K562 (cell line): Measurements from ENCODE around the gene SH3GL3. TPM values are rescaled to one million over a fixed set of nuclear protein-coding genes. Genes with fewer than 3 reads are reported as not detected.

ENCODE experiments used
- ATAC-seq: fragments of 200-7000 bp; cut with Tn5 transposase; 3 replicates; pipeline ENCODE4 v1.9.1; 2020; ENCODE audit warnings: moderate library complexity
- BruUV-seq: library from RNA; stranded (reverse); fragments of 400-500 nt; replicated peaks from 2 replicates; lab custom pipeline; 2021; lab: Mats Ljungman, UMichigan
- CTCF ChIA-PET: fragments of 300-600 bp; formaldehyde crosslinking; extraction: SDS; loops from one replicate; lab custom pipeline; 2021; ENCODE audit warnings: low intra/inter-chr PET ratio; lab: Yijun Ruan, JAX
- POLR2A ChIA-PET: fragments of 300-600, 350-650 bp; sonication (Branson Sonifier 250); formaldehyde crosslinking; extraction: SDS; loops from one replicate; lab custom pipeline; 2021; ENCODE audit warnings: antibody characterized with exemption, inconsistent platforms; lab: Yijun Ruan, JAX
- DNase-seq, 4 experiments: peaks; one replicate each; pipeline versions ENCODE4 v3.0.0 to v3.0.0-alpha.2; 2011 to 2018; ENCODE audit warnings: low spot score in 3 of 4, mixed read lengths in 3 of 4; ENCODE audit errors: extremely low read depth in 1 of 4
- FAIRE-seq: peaks from 2 replicates; lab custom pipeline; 2011; peaks lifted over from hg19 to GRCh38; lab: Jason Lieb, UNC
- H2AFZ ChIP-seq: 2 replicates; pipeline ENCODE4 v1.6.0; 2011; ENCODE audit warnings: low read depth, low read length, control low read depth, inconsistent platforms
- H3K27ac ChIP-seq: fragments of 200-600 bp; 3 replicates; pipeline ENCODE4 v1.8.0; 2011; ENCODE audit warnings: low read depth, mild to moderate bottlenecking, control low read depth, inconsistent platforms, low read length, moderate library complexity, mixed read lengths; ENCODE audit errors: extremely low read depth
- H3K27me3 ChIP-seq, 2 experiments: fragments of 300-600 bp in 1 of 2; 2 replicates in 1 of 2; 3 replicates in 1 of 2; pipeline versions ENCODE4 v1.6.0 to v1.8.0; 2011; ENCODE audit warnings: inconsistent platforms in 2 of 2, low read length in 2 of 2, mild to moderate bottlenecking in 1 of 2, mixed read lengths in 1 of 2, moderate library complexity in 1 of 2; ENCODE audit not compliant: control insufficient read depth in 2 of 2, insufficient read depth in 2 of 2
- H3K36me3 ChIP-seq: fragments of 300-600 bp; 3 replicates; pipeline ENCODE4 v1.8.0; 2011; ENCODE audit warnings: mild to moderate bottlenecking, low read length, inconsistent platforms; ENCODE audit not compliant: control insufficient read depth, insufficient read depth
- H3K4me1 ChIP-seq, 2 experiments: fragments of 200-600 bp in 1 of 2; replicated peaks in 1 of 2; 2 replicates in 1 of 2; 3 replicates in 1 of 2; pipeline versions ENCODE4 v1.5.1 to v1.8.0; 2011; ENCODE audit warnings: inconsistent platforms in 2 of 2, low read length in 2 of 2, mild to moderate bottlenecking in 1 of 2, mixed read lengths in 1 of 2, moderate library complexity in 1 of 2; ENCODE audit not compliant: control insufficient read depth in 2 of 2, insufficient read depth in 2 of 2
- H3K4me2 ChIP-seq: 2 replicates; pipeline ENCODE4 v1.6.1; 2011; ENCODE audit warnings: low read length, control low read depth, inconsistent platforms, mixed read lengths; ENCODE audit not compliant: insufficient read depth
- H3K4me3 ChIP-seq: fragments of 200-600 bp; sonication (generic), shearing (Covaris generic); 2 replicates; pipeline ENCODE4 v1.5.1; 2016; ENCODE audit warnings: control low read depth, inconsistent platforms
- H3K79me2 ChIP-seq: fragments of 200-600 bp; 3 replicates; pipeline ENCODE4 v1.8.0; 2011; ENCODE audit warnings: low read length, inconsistent platforms; ENCODE audit not compliant: control insufficient read depth, insufficient read depth
- H3K9ac ChIP-seq, 2 experiments: 2 replicates each; pipeline versions ENCODE4 v1.6.0 to v1.6.1; 2011; ENCODE audit warnings: low read depth in 2 of 2, low read length in 2 of 2, control low read depth in 1 of 2, inconsistent platforms in 1 of 2, mild to moderate bottlenecking in 1 of 2, mixed read lengths in 1 of 2; ENCODE audit not compliant: insufficient read depth in 1 of 2
- H3K9me1 ChIP-seq: one replicate; pipeline ENCODE4 v1.6.0; 2011; ENCODE audit warnings: inconsistent platforms, mild to moderate bottlenecking, low read length, moderate library complexity; ENCODE audit not compliant: control insufficient read depth, insufficient read depth
- H3K9me3 ChIP-seq: replicated peaks from 2 replicates; pipeline ENCODE4 v1.5.1; 2011; ENCODE audit warnings: low read depth, low read length, inconsistent platforms; ENCODE audit not compliant: control insufficient read depth, insufficient read depth
- H4K20me1 ChIP-seq: replicated peaks from 2 replicates; pipeline ENCODE4 v1.6.1; 2011; ENCODE audit warnings: low read length, inconsistent platforms, mixed read lengths; ENCODE audit not compliant: control insufficient read depth, insufficient read depth
- CC2D1A ChIP-seq: fragments of 450-650 bp; IDR thresholded peaks from 2 replicates; pipeline ENCODE4 v1.6.1; 2017; ENCODE audit warnings: mild to moderate bottlenecking
- CHD4 ChIP-seq: fragments of 200-600 bp; sonication (generic); IDR thresholded peaks from 3 replicates; pipeline ENCODE4 v1.6.1; 2012; ENCODE audit warnings: low read depth, mild to moderate bottlenecking, mixed read lengths, low read length, inconsistent platforms; ENCODE audit not compliant: insufficient read depth, insufficient replicate concordance, poor library complexity, severe bottlenecking
- MECOM ChIP-seq: fragments of 250-450 bp; sonication (Bioruptor Pico); IDR thresholded peaks from 2 replicates; pipeline ENCODE4 v1.8.0; 2022; ENCODE audit warnings: inconsistent platforms
- PHF8 ChIP-seq: fragments of 200-600 bp; sonication (generic); IDR thresholded peaks from 2 replicates; pipeline ENCODE4 v1.6.1; 2012; ENCODE audit warnings: mixed run types, mild to moderate bottlenecking, inconsistent platforms, low read length, moderate library complexity, borderline replicate concordance
- PHTF2 ChIP-seq: fragments of 250-450 bp; sonication (Bioruptor Pico); IDR thresholded peaks from 2 replicates; pipeline ENCODE4 v1.5.0; 2021; ENCODE audit warnings: mild to moderate bottlenecking
- SETDB1 ChIP-seq: IDR thresholded peaks from one replicate; pipeline ENCODE4 v1.6.1; 2012; ENCODE audit warnings: low read length, control low read depth, inconsistent platforms
- SMARCC2 ChIP-seq: fragments of 450-650 bp; IDR thresholded peaks from 2 replicates; pipeline ENCODE4 v1.6.1; 2017; ENCODE audit warnings: antibody characterized with exemption, moderate library complexity, mild to moderate bottlenecking, low read depth
- TSHZ1 ChIP-seq: fragments of 250-450 bp; sonication (Bioruptor Pico); IDR thresholded peaks from 2 replicates; pipeline ENCODE4 v1.4.0; 2020; ENCODE audit warnings: mild to moderate bottlenecking, moderate library complexity
- ZNF561 ChIP-seq: fragments of 450-650 bp; formaldehyde crosslinking; conservative IDR thresholded peaks from 2 replicates; pipeline ENCODE4 v1.4.0; 2020; ENCODE audit warnings: mild to moderate bottlenecking, moderate library complexity
- WGBS: fragments of 100-300 bp; shearing (Covaris generic); methylation state at CpG from one replicate; pipeline ENCODE4 v1.1.6; 2016; ENCODE audit warnings: low coverage, mixed read lengths; ENCODE audit not compliant: insufficient coverage; ENCODE audit errors: missing lambda C conversion rate; 5-methylcytosine and 5-hydroxymethylcytosine counted together
- in situ Hi-C: fragments of 300-500 bp; cut with MboI; formaldehyde crosslinking; loops from 4 replicates; pipeline ENCODE4 v1.15.0; 2018; ENCODE audit warnings: inconsistent platforms, mixed read lengths
- intact Hi-C: fragments of 100-400 bp; cut with micrococcal nuclease; formaldehyde crosslinking; loops from 2 replicates; pipeline ENCODE4 v1.14.2; 2022
- polyA plus RNA-seq, 8 experiments: library from polyadenylated mRNA; depleted of rRNA in 4 of 8; stranded (reverse) in 5 of 8; unstranded in 3 of 8; fragments of >200 nt; fragmentation: Nextera tagmentation in 2 of 8; fragmentation: Illumina TruSeq in 1 of 8; extraction: Ambion mirVana in 2 of 8; extraction: Trizol in 1 of 8; gene quantifications; 2 replicates each; pipeline versions ENCODE4 v1.2.1 to v1.2.3, GENCODE V29; 2011 to 2014; ENCODE audit warnings: inconsistent platforms in 1 of 8, missing spikeins in 1 of 8
- total RNA-seq, 7 experiments: library from RNA; depleted of rRNA in 6 of 7; stranded (reverse); fragments of >200 nt in 6 of 7; fragmentation: Illumina TruSeq in 2 of 7; extraction: Trizol in 2 of 7; gene quantifications; 2 replicates each; pipeline versions ENCODE4 v1.2.1 to v1.2.3, GENCODE V29; 2011 to 2021; ENCODE audit warnings: low replicate concordance in 1 of 7

Gene SH3GL3
- total and polyA plus RNA-seq, 9 of the 15 experiments (the other 6 are each of a cell fraction or from before 2014, with no cell fraction given), result 3.9 to 16.0 (median 9.7) TPM

GRCh38 chr15:83616840-83617239 is 169.7 kb downstream of the SH3GL3 start:
- POLR2A ChIA-PET, result no interaction called here
- CTCF ChIA-PET, result no interaction called here

More at GRCh38 chr15:83616840-83617239, 169.7 kb downstream of the SH3GL3 start:
- no TSS peak for BruUV-seq
- TF ChIP-seq SMARCC2 (no peak), CHD4 (no peak), SETDB1 (no peak), ZNF561 (CRISPR knock-in tag) (no peak), MECOM (CRISPR knock-in tag) (no peak), PHTF2 (CRISPR knock-in tag) (no peak), TSHZ1 (CRISPR knock-in tag) (no peak), CC2D1A (no peak), PHF8 (no peak)
- H3K79me2 ChIP-seq, result no peaks in the 10 kb centered on the region
- DNase-seq (no peak), FAIRE-seq (no peak), ATAC-seq (no peak)
- intact Hi-C loops (no loop called here), in situ Hi-C loops (no loop called here)
- WGBS, result 25% methylated on average over 1 of the region's 1 CpG
- H3K4me2 ChIP-seq, result no peak overlapping the region
- no peak overlapping the region for H3K9ac ChIP-seq
- no peak overlapping the region for H2AFZ ChIP-seq
- H4K20me1 ChIP-seq, result no peaks in the 10 kb centered on the region
- no peaks in the 10 kb centered on the region for H3K27me3 ChIP-seq
- no peaks in the 10 kb centered on the region for H3K9me1 ChIP-seq
- no peaks in the 10 kb centered on the region for H3K36me3 ChIP-seq
- no peak overlapping the region for H3K27ac ChIP-seq
- H3K9me3 ChIP-seq, result no peaks in the 10 kb centered on the region
- no peaks in the 10 kb centered on the region for H3K4me1 ChIP-seq
- no peak overlapping the region for H3K4me3 ChIP-seq
